Esophagus muscularis mucosa (tissue), 4 donors: Measurements from ENCODE around the gene TPX2. TPM values are rescaled to one million over a fixed set of nuclear protein-coding genes. Genes with fewer than 3 reads are reported as not detected.

ENCODE experiments used
- DNase-seq: peaks from one replicate; pipeline ENCODE4 v3.0.0-alpha.2; 2017; ENCODE audit errors: extremely low spot score
- H3K27ac ChIP-seq, 4 donors: fragments of 200-600 bp; sonication (generic); replicated peaks in 1 of 4; 1 replicate in 3 of 4; 2 replicates in 1 of 4; pipeline ENCODE4 v1.5.1; 2016 to 2019; ENCODE audit warnings: mild to moderate bottlenecking in 1 of 4
- H3K27me3 ChIP-seq, 4 donors: fragments of 200-600 bp; sonication (generic); one replicate each; pipeline versions ENCODE4 v1.5.1 to v1.6.0; 2016 to 2019
- H3K36me3 ChIP-seq, 4 donors: fragments of 200-600 bp; sonication (generic); one replicate each; pipeline ENCODE4 v1.5.1; 2016 to 2019
- H3K4me1 ChIP-seq, 4 donors: fragments of 200-600 bp; sonication (generic); one replicate each; pipeline ENCODE4 v1.5.1; 2016 to 2019
- H3K4me3 ChIP-seq, 4 donors: fragments of 200-600 bp; sonication (generic); 1 replicate in 2 of 4; 2 replicates in 2 of 4; pipeline ENCODE4 v1.5.1; 2016 to 2019; ENCODE audit warnings: mild to moderate bottlenecking in 4 of 4, moderate library complexity in 1 of 4
- H3K9me3 ChIP-seq, 4 donors: fragments of 200-600 bp; sonication (generic); 1 replicate in 3 of 4; 2 replicates in 1 of 4; pipeline ENCODE4 v1.5.1; 2016 to 2019
- EP300 ChIP-seq: sonication (generic); formaldehyde crosslinking; IDR thresholded peaks from one replicate; pipeline ENCODE4 v1.6.1; 2017; ENCODE audit warnings: antibody characterized with exemption
- POLR2A ChIP-seq: fragments of 450-650 bp; IDR thresholded peaks from one replicate; pipeline ENCODE4 v1.6.1; 2017; ENCODE audit warnings: antibody characterized with exemption, moderate library complexity, mild to moderate bottlenecking, low read depth
- POLR2AphosphoS5 ChIP-seq, 2 donors: sonication (generic); formaldehyde crosslinking; IDR thresholded peaks; one replicate each; pipeline ENCODE4 v1.6.1; 2017; ENCODE audit warnings: antibody characterized with exemption in 2 of 2
- WGBS: methylation state at CpG from one replicate; pipeline ENCODE4 v1.1.5; 2018; 5-methylcytosine and 5-hydroxymethylcytosine counted together
- intact Hi-C: fragments of 100-400 bp; cut with DNase I; formaldehyde crosslinking; loops from one replicate; pipeline ENCODE4 v1.15.1; 2023
- total RNA-seq, 4 donors: library from RNA; depleted of rRNA; stranded (reverse); fragments of >200 nt; gene quantifications; one replicate each; pipeline versions ENCODE4 v1.1.0 to v1.2.1, GENCODE V29; 2016
- TF ChIP-seq, protein P1 (sequence below), 3 experiments: fragments of 200-600 bp in 2 of 3; fragments of 450-650 bp in 1 of 3; sonication (generic) in 2 of 3; IDR thresholded peaks; one replicate each; pipeline ENCODE4 v1.5.1; 2017 to 2019; ENCODE audit warnings: antibody characterized with exemption in 3 of 3, mild to moderate bottlenecking in 2 of 3, moderate library complexity in 1 of 3

Gene TPX2
- total RNA-seq, 4 donors from 2014 or later = under 0.01 to 1.1 (median 0.38) TPM

DNA sequence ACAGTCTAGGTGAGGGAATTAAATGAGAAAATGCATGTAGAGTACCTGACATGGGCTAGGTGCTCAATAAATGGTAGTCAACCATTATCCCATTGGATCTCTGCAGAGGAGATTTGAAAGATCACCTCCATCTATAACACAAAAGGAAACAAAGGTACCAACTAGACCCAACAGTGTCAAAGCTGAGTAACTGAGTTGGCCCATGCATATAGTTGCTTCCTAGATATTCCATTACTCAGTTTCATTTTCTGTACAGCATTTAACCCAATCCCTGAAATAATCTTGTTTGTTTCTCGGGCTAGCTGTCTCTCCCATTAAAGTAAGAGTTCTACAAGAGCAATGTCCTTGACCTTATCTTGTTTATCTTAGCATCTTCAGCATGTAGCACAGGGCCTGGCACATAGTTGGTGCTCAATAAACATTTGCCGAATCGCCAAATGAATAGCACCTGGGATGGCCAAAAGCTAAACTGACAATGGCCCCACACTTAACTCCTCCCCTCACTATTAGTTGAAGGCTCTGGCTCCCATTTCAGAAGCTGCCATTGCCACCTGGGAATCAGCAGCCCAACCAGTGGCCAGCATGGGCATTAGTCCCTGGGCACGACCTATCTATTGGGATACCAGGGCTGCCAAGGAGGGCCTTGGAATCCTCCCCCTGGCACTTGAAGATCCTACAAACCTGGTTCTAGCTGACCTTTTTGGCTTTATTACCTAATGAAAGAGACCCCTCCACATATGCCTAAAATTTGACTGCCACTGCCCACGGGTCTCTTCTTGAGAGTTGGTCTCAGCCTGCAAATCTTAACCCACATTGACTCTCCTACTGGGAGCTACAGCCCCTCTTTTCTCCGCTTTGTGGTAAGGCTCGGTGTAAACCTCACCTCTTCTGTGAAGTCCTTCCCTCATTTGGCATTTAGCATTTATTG lies 39.0 kb upstream of the TPX2 start:
- intact Hi-C loops = no loop called here
- WGBS = 93% methylated on average over 6 of the region's 7 CpGs
- peaks cover 71 to 94% (median 76%) of the 10 kb centered on the region in 4 donors for H3K4me1 ChIP-seq

DNA sequence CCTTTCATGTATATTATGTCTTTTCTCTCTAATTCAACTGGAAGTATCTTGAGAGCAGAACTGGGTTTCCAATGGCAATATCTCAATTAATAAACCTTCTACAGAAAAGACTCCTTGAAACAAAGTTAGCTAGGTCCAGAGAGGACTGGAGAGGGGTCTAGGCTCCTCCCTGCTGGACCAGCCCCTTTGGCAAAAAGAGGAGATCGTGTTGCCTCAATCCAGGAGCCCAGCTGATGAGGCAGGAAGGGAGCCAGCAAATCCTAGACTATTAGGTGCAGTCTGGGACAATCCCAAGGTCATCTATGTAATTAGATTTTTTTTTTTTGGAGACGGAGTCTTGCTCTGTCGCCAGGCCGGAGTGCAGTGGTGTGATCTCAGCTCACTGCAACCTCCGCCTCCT lies 38.3 kb upstream of the TPX2 start:
- DNase-seq = no peak
- intact Hi-C loops = no loop called here
- Histone ChIP-seq H3K4me1 (peaks cover 72 to 94% (median 75%) of the 10 kb centered on the region in 4 donors), H3K27me3 (no peaks in the 10 kb centered on the region), H3K36me3 (peaks cover 0 to 67% (median 10%) of the 10 kb centered on the region in 4 donors), H3K9me3 (no peaks in the 10 kb centered on the region), H3K4me3 (no peak overlapping the region), H3K27ac (peak overlapping the region; percentile 61 to 79 (median 76))
- 79% methylated on average over 5 of the region's 5 CpGs for WGBS
- TF ChIP-seq POLR2AphosphoS5 (IDR thresholded peaks at IDR 0.05) (no peak), EP300 (no peak), POLR2A (no peak)
- TF ChIP-seq, protein P1, sequence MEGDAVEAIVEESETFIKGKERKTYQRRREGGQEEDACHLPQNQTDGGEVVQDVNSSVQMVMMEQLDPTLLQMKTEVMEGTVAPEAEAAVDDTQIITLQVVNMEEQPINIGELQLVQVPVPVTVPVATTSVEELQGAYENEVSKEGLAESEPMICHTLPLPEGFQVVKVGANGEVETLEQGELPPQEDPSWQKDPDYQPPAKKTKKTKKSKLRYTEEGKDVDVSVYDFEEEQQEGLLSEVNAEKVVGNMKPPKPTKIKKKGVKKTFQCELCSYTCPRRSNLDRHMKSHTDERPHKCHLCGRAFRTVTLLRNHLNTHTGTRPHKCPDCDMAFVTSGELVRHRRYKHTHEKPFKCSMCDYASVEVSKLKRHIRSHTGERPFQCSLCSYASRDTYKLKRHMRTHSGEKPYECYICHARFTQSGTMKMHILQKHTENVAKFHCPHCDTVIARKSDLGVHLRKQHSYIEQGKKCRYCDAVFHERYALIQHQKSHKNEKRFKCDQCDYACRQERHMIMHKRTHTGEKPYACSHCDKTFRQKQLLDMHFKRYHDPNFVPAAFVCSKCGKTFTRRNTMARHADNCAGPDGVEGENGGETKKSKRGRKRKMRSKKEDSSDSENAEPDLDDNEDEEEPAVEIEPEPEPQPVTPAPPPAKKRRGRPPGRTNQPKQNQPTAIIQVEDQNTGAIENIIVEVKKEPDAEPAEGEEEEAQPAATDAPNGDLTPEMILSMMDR (IDR thresholded peaks at IDR 0.05) = no peak

More for the DNA sequence above, 39.0 kb upstream of the TPX2 start:
- Histone ChIP-seq H3K9me3 (no peaks in the 10 kb centered on the region), H3K4me3 (no peak overlapping the region), H3K36me3 (peaks cover 0 to 71% (median 6%) of the 10 kb centered on the region in 4 donors), H3K27me3 (no peaks in the 10 kb centered on the region), H3K27ac (peak overlapping the region; percentile 61 to 79 (median 76))
- no peak for DNase-seq
- TF ChIP-seq, protein P1 (IDR thresholded peaks at IDR 0.05) = no peak
- no peak for TF ChIP-seq EP300
- no peak for TF ChIP-seq POLR2AphosphoS5 (IDR thresholded peaks at IDR 0.05)
- TF ChIP-seq POLR2A = no peak

DNA sequence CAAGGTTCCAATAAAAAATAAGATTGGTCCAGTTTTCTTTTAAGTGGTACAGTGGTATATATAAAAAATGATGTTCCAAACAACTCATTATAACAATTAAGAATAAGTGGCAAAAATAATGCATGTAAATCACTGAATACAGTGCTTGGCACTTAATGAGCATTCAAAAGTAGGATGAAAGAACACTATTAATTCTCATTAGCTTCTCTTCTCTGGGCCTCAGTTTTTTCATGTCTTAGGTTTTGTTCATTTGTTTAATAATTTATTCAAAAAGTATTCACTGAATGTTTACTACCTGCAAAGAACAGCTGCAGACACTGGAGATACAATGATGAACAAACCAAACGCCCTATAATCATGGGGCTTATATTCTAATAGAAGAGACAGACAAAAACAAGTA lies 37.5 kb upstream of the TPX2 start:
- TF ChIP-seq EP300 = no peak
- TF ChIP-seq POLR2AphosphoS5 (IDR thresholded peaks at IDR 0.05) = no peak
- Histone ChIP-seq H3K4me1 (peaks cover 71 to 95% (median 75%) of the 10 kb centered on the region in 4 donors), H3K4me3 (no peak overlapping the region), H3K27ac (peak overlapping the region in 2 of 4 donors; percentile 40 to 77), H3K36me3 (peaks cover 0 to 67% (median 14%) of the 10 kb centered on the region in 4 donors), H3K9me3 (no peaks in the 10 kb centered on the region), H3K27me3 (no peaks in the 10 kb centered on the region)
- DNase-seq = no peak
- intact Hi-C loops = no loop called here
- WGBS = 87% methylated on average over 1 of the region's 1 CpG

DNA sequence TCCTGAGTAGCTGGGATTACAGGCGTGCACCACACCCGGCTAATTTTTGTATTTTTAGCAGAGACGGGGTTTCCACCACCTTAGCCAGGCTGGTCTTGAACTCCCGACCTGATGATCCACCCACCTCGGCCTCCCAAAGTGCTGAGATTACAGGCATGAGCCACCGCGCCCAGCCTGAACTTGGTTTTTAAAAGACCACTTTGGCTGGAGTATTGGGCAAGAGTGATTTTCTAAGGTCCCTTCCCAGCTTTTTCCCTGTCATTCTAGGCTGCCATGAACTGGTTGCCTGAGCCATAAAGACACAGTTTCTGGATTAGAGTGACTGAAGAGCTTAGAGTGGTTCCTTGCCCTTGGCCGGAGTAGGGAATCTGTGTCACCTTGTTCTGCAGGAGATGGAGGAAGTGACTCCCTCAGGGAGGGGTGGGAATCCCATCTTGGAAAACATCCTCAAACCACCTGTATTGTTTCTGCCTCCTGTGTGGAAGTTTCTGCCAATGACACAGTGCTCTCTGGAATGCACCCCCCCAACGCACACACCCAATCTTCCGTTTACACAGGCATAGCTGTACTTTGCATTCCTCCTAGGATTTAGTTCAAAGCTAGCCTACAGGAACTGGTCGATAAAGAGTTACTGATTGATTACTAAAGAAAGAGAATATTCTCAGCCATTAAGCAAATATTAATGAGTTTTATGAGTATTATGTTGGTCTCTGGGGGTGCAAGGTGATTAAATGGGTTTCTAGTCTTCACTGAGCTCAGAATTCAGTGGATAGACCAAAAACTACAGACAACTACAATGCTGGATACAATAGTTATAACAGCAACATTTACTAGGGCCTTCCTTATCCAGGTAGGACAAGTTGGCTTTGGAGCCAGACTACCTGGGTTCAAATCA lies 34.6 kb upstream of the TPX2 start:
- Histone ChIP-seq H3K27me3 (no peaks in the 10 kb centered on the region), H3K36me3 (peaks cover 0 to 84% (median 36%) of the 10 kb centered on the region in 4 donors), H3K4me3 (no peak overlapping the region), H3K4me1 (peaks cover 76 to 96% (median 85%) of the 10 kb centered on the region in 4 donors), H3K9me3 (no peaks in the 10 kb centered on the region), H3K27ac (peak overlapping the region; percentile 12 to 49 (median 42))
- intact Hi-C loops = loop anchor here (5.0 kb wide), 1 partner anchor 32 kb away; no protein-coding TSS in a partner anchor
- TF ChIP-seq POLR2AphosphoS5 (IDR thresholded peaks at IDR 0.05) (peak in 1 of 2 donors; percentile 36), POLR2A (no peak)
- 87% methylated on average over 11 of the region's 11 CpGs for WGBS
- DNase-seq = no peak

DNA sequence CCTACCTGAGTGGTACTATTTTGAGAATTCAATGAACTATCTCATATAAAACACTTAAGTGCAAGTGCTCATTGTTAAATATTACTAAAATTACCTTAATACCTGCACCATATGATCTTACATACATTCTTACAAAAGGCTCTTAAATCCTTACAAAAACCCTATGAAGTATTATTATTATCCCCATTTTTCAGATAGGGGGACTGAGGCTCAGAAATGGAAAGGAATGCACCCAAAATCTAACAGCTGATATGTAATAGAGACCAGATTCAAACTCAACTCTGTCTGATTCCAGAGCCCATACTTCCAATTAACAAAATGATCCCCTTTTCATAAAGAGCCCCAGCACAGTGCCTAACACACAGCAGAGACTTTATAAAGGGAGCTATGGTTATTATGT lies 33.9 kb upstream of the TPX2 start:
- H3K27ac ChIP-seq = peak overlapping the region in 3 of 4 donors; percentile 42 to 48 (median 45)
- TF ChIP-seq EP300 (no peak), POLR2AphosphoS5 (IDR thresholded peaks at IDR 0.05) (no peak), POLR2A (no peak)
- TF ChIP-seq, protein P1 (IDR thresholded peaks at IDR 0.05) = no peak
- no peak for DNase-seq
- intact Hi-C loops = loop anchor here (5.0 kb wide), 1 partner anchor 33 kb away; no protein-coding TSS in a partner anchor
- H3K36me3 ChIP-seq = peaks cover 0 to 81% (median 36%) of the 10 kb centered on the region in 4 donors
- H3K4me1 ChIP-seq = peaks cover 76 to 96% (median 84%) of the 10 kb centered on the region in 4 donors
- H3K4me3 ChIP-seq = no peak overlapping the region
- no peaks in the 10 kb centered on the region for H3K9me3 ChIP-seq
- H3K27me3 ChIP-seq = no peaks in the 10 kb centered on the region
